Measurements from ENCODE around the gene NDUFB10.

NDUFB10 gene

GRCh38 chr16:1976216-1976520 is 16.8 kb downstream of the NDUFB10 start:
- TF ChIP-seq REST (IDR thresholded peaks at IDR 0.05; ENCODE audit: insufficient replicate concordance, low read depth) (no peak), SPI1 (IDR thresholded peaks at IDR 0.05; ENCODE audit: borderline replicate concordance, low read depth) (no peak)
- no peak for DNase-seq (ENCODE audit: low read depth in 1 of 2, low spot score in 1 of 2)
- peaks cover 14% of the 10 kb centered on the region for H3K27me3 ChIP-seq (ENCODE audit: insufficient read depth, poor library complexity, severe bottlenecking)
- no peak overlapping the region for H3K27ac ChIP-seq (replicated peaks)
- no peak overlapping the region for H3K4me3 ChIP-seq (replicated peaks; ENCODE audit: insufficient read depth, low read length)

GRCh38 chr16:1976951-1977874 is 17.9 kb downstream of the NDUFB10 start:
- H3K4me3 ChIP-seq (replicated peaks; ENCODE audit: insufficient read depth, low read length), result no peak overlapping the region
- H3K27me3 ChIP-seq (ENCODE audit: insufficient read depth, poor library complexity, severe bottlenecking), result peaks cover 19% of the 10 kb centered on the region
- DNase-seq (ENCODE audit: low read depth in 1 of 2, low spot score in 1 of 2), result no peak
- H3K27ac ChIP-seq (replicated peaks), result no peak overlapping the region
- TF ChIP-seq CTCF (IDR thresholded peaks at IDR 0.05; ENCODE audit: insufficient read depth, low read length) (no peak), POLR2AphosphoS5 (IDR thresholded peaks at IDR 0.05; ENCODE audit: low read depth) (no peak), REST (IDR thresholded peaks at IDR 0.05; ENCODE audit: insufficient replicate concordance, low read depth) (no peak), GABPA (IDR thresholded peaks at IDR 0.05; ENCODE audit: low read depth) (no peak), SPI1 (IDR thresholded peaks at IDR 0.05; ENCODE audit: borderline replicate concordance, low read depth) (no peak)

- DNase-seq (ENCODE audit: low read depth in 1 of 2, low spot score in 1 of 2), result no peak
- no peak overlapping the region for H3K27ac ChIP-seq (replicated peaks)
- H3K27me3 ChIP-seq (ENCODE audit: insufficient read depth, poor library complexity, severe bottlenecking), result peaks cover 21% of the 10 kb centered on the region
These were observed 18.5 kb downstream of the NDUFB10 start for GRCh38 chr16:1977875-1978268.

More at GRCh38 chr16:1977875-1978268, 18.5 kb downstream of the NDUFB10 start:
- TF ChIP-seq GABPA (IDR thresholded peaks at IDR 0.05; ENCODE audit: low read depth) (no peak), POLR2AphosphoS5 (IDR thresholded peaks at IDR 0.05; ENCODE audit: low read depth) (no peak), SPI1 (IDR thresholded peaks at IDR 0.05; ENCODE audit: borderline replicate concordance, low read depth) (no peak), REST (IDR thresholded peaks at IDR 0.05; ENCODE audit: insufficient replicate concordance, low read depth) (no peak), CTCF (IDR thresholded peaks at IDR 0.05; ENCODE audit: insufficient read depth, low read length) (no peak)
- H3K4me3 ChIP-seq (replicated peaks; ENCODE audit: insufficient read depth, low read length), result no peak overlapping the region
